D721Med (cell line): ENCODE results near the gene FAM107B.

Experiments
- DNase-seq: peaks from one replicate; pipeline ENCODE4 v3.0.0; 2011; ENCODE audit warnings: low spot score; ENCODE audit not compliant: insufficient read length
- FAIRE-seq: peaks from 2 replicates; lab custom pipeline; 2011; peaks lifted over from hg19 to GRCh38; lab: Jason Lieb, UNC
- CTCF ChIP-seq: IDR thresholded peaks from 2 replicates; pipeline ENCODE4 v1.5.1; 2012; ENCODE audit warnings: mild to moderate bottlenecking, control low read depth; ENCODE audit not compliant: insufficient read depth; ENCODE audit errors: missing control alignments

Gene FAM107B

GRCh38 chr10:14667280-14667679 lies 107.4 kb downstream of the FAM107B start:
- FAIRE-seq (no peak), DNase-seq (no peak)
- TF ChIP-seq CTCF = no peak

GRCh38 chr10:14665865-14666857 lies 108.5 kb downstream of the FAM107B start:
- DNase-seq = no peak
- no peak for TF ChIP-seq CTCF
- no peak for FAIRE-seq

- no peak for DNase-seq
- no peak for TF ChIP-seq CTCF
- FAIRE-seq = no peak
Measured at GRCh38 chr10:14665304-14665703, 109.4 kb downstream of the FAM107B start.

- TF ChIP-seq CTCF = no peak
- DNase-seq (no peak), FAIRE-seq (no peak)
Measured at GRCh38 chr10:14664345-14664744, 110.4 kb downstream of the FAM107B start.

- no peak for TF ChIP-seq CTCF
- no peak for DNase-seq
- FAIRE-seq = no peak
Measured at GRCh38 chr10:14661818-14662217, 112.9 kb downstream of the FAM107B start.

- DNase-seq = no peak
- TF ChIP-seq CTCF = no peak
- no peak for FAIRE-seq
Measured at GRCh38 chr10:14660831-14661230, 113.9 kb downstream of the FAM107B start.
